Kidney epithelial cell (primary cell): ENCODE measurements around the gene TAGAP. TPM values are rescaled to one million over a fixed set of nuclear protein-coding genes. Genes with fewer than 3 reads are reported as not detected.

ENCODE experiments used
- DNase-seq: peaks from one replicate; pipeline ENCODE4 v3.0.0-alpha.2; 2010; ENCODE audit warnings: low read depth
- H3K27me3 ChIP-seq: 2 replicates; pipeline ENCODE4 v1.6.0; 2011; ENCODE audit warnings: low read length; ENCODE audit not compliant: control insufficient read depth, insufficient read depth
- H3K36me3 ChIP-seq: 2 replicates; pipeline ENCODE4 v1.5.1; 2011; ENCODE audit warnings: low read length; ENCODE audit not compliant: control insufficient read depth, insufficient read depth
- H3K4me3 ChIP-seq: 2 replicates; pipeline ENCODE4 v1.5.1; 2011; ENCODE audit warnings: low read depth, mild to moderate bottlenecking, control low read depth, low read length
- total RNA-seq: library from RNA; depleted of rRNA; stranded (reverse); fragments of >200 nt; gene quantifications from 2 replicates; pipeline ENCODE4 v1.2.3, GENCODE V29; 2015
- TF ChIP-seq, protein P1 (sequence below): IDR thresholded peaks from 2 replicates; pipeline ENCODE4 v1.5.1; 2011; ENCODE audit warnings: mild to moderate bottlenecking, moderate library complexity, low read length, control low read depth, inconsistent platforms; ENCODE audit not compliant: insufficient read depth, poor library complexity, severe bottlenecking

TAGAP gene
- total RNA-seq, 1 donor from 2014 or later = 0.96 TPM

DNA sequence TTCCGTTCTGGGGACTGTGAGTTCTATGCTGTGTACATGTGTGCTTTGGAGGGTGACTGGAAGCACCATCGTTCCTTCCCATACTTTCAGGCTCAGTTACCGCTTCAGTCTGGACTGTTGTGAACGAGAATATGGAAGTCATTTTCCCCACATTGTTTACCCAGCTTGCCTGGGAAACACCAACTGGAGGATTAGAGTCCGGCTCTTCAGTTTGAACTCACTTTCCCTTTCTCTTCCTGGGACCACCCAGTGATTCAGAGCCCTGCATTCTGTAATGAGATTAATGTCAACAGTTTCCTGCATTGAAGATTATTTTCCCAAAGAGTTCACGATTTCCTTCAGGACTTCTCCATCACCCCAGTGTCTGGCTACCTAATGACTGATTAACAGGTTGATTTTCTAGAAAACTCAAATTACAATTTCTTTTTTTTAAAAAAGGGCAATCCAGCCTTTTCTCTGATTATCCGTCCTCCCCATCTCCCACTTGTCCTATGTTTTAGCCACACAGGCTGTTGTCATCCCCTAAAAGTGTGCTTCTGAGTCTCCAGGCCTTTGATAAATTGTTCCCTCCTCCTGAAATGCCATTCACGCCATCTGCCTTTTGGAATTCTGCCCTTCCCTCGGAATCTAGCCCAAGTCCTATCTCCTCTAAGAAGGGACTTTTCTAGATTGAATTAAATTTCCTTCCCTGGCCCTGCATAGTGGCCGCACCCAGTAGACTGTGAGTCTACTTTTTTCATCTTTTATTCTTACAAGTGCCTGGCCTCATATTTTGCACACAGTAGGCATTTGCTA lies 3.3 kb upstream of the TAGAP start:
- TF ChIP-seq, protein P1, sequence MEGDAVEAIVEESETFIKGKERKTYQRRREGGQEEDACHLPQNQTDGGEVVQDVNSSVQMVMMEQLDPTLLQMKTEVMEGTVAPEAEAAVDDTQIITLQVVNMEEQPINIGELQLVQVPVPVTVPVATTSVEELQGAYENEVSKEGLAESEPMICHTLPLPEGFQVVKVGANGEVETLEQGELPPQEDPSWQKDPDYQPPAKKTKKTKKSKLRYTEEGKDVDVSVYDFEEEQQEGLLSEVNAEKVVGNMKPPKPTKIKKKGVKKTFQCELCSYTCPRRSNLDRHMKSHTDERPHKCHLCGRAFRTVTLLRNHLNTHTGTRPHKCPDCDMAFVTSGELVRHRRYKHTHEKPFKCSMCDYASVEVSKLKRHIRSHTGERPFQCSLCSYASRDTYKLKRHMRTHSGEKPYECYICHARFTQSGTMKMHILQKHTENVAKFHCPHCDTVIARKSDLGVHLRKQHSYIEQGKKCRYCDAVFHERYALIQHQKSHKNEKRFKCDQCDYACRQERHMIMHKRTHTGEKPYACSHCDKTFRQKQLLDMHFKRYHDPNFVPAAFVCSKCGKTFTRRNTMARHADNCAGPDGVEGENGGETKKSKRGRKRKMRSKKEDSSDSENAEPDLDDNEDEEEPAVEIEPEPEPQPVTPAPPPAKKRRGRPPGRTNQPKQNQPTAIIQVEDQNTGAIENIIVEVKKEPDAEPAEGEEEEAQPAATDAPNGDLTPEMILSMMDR = no peak
- peaks cover 3% of the 10 kb centered on the region for H3K27me3 ChIP-seq
- H3K36me3 ChIP-seq = no peaks in the 10 kb centered on the region
- H3K4me3 ChIP-seq = no peak overlapping the region
- DNase-seq = no peak

DNA sequence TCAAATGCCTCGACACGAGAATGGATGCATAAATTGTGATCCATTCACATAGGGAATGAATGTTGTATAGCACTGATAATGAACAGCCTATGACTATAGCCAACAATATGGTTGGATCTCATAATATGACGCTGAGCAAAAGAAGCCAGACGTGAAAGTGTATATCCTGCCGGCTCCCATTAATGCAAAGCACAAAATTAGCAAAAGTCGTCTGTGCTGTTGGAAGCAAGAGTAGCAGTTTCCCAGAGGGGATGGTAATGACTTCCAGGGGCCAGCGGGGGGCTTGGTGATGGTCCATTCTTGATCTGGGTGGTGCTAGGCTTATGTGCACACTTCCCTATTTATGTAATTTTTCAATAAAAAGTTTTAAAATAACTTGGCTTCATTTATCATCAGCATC lies 1.0 kb upstream of the TAGAP start:
- Histone ChIP-seq H3K27me3 (peaks cover 3% of the 10 kb centered on the region), H3K4me3 (no peak overlapping the region), H3K36me3 (no peaks in the 10 kb centered on the region)
- DNase-seq = no peak
- TF ChIP-seq, protein P1 = no peak

DNA sequence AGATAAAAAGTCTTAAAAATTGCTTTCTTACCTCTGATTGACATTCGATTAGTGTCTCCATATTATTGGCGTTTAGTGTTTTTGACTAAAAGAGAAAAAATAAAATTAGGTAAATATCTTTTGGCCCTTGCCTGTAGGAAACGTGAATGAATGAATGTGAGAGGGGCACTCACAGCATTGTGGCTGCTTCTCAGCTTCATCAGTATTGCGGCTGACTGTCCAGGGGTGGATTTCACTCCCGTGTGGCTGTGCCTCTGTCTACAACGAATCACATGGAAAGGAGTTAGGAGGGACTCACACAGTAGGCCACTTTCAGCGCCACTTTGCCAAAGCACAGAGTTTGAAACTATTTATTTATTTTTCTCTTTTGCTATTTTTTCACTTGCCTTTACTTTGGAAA lies 844 bp downstream of the TAGAP start:
- Histone ChIP-seq H3K27me3 (peaks cover 3% of the 10 kb centered on the region), H3K36me3 (no peaks in the 10 kb centered on the region), H3K4me3 (no peak overlapping the region)
- TF ChIP-seq, protein P1 = no peak
- DNase-seq = no peak

DNA sequence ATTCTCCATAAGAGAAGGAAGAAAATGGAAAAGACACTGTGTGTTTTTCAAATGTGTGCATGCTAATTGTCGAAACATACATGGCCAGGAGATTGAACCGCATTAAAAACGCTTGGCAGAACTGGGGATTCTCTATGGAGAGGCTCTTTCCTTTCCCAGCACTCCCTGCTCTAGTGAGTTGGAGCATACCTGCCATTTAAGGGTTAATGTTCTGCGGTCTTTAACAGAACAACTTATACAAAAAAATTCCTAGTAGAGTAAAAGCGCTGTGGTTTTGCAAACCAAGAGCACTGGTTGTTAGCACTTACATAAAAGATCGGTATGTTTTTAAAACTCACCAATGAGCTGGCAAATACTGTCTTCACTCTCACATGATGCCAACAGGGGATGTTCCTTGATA lies 1.5 kb downstream of the TAGAP start:
- TF ChIP-seq, protein P1 = no peak
- H3K27me3 ChIP-seq = no peaks in the 10 kb centered on the region

DNA sequence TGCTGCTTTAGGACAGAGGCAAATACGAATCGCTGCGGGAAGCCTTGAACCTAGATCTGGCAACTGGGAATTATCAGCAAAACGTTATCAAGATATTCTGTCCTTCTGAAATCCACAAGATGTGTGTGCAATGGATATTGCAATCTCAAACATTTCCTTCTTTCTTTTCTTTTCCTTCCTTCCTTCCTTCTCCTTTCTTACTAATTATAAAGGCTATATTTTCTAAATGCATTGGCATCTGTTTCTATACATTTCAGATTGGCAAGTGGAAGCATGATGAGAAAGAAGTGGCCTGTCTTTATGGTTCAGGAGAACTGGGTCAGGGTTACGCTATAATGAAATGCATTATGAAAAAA lies 2.0 kb downstream of the TAGAP start:
- no peaks in the 10 kb centered on the region for H3K36me3 ChIP-seq
- DNase-seq = no peak
- TF ChIP-seq, protein P1 = no peak

More for the DNA sequence above, 1.5 kb downstream of the TAGAP start:
- Histone ChIP-seq H3K4me3 (no peak overlapping the region), H3K36me3 (no peaks in the 10 kb centered on the region)
- DNase-seq = no peak

More for the DNA sequence above, 2.0 kb downstream of the TAGAP start:
- Histone ChIP-seq H3K27me3 (no peaks in the 10 kb centered on the region), H3K4me3 (no peak overlapping the region)
